Measurements from ENCODE around the gene PLCXD1.

The PLCXD1 gene

GRCh38 chrX:333611-334311 lies 52.6 kb downstream of the PLCXD1 start:
- no peak for DNase-seq

- DNase-seq: no peak
Measured at GRCh38 chrX:334331-334891, 53.2 kb downstream of the PLCXD1 start.

GRCh38 chrX:334971-335757 lies 54.0 kb downstream of the PLCXD1 start:
- DNase-seq: no peak

DNA sequence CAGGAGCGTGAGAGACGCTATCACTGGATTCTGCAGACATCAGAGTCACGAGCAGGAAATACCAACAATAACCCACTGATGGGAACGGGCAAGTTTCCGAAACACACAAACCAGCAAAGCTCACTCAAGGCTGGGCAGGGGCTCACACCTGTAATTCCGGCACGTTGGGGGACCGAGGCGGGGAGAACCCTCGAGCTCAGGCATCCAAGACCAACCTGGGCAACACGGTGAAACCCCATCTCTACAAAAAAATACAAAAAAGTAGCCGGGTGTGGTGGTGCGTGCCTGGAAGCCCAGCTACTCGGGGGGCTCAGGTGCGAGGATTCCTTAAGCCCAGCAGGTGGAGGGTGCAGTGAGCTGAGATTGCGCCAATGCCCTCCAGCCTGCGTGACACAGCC lies 54.6 kb downstream of the PLCXD1 start:
- no peak for DNase-seq

DNA sequence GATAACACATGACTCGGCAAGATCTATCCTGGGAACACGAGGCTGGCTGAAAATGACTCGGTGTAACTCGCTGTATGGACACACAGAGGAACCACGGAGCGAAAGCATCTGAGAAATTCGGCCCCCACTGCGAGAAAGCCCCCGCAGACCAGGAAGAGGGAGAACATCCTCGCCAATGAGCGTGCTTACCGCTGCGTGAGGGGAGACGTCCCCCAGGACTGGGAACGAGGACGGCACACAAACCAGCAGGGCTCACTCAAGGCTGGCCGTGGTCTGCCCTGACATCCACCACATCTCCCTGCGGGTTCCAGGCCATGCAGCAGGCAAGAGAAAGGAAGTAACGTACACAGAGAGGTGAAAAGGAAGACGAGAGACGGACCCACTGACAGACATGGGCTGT lies 55.0 kb downstream of the PLCXD1 start:
- no peak for DNase-seq

GRCh38 chrX:337331-337831 lies 56.2 kb downstream of the PLCXD1 start:
- DNase-seq: no peak

DNA sequence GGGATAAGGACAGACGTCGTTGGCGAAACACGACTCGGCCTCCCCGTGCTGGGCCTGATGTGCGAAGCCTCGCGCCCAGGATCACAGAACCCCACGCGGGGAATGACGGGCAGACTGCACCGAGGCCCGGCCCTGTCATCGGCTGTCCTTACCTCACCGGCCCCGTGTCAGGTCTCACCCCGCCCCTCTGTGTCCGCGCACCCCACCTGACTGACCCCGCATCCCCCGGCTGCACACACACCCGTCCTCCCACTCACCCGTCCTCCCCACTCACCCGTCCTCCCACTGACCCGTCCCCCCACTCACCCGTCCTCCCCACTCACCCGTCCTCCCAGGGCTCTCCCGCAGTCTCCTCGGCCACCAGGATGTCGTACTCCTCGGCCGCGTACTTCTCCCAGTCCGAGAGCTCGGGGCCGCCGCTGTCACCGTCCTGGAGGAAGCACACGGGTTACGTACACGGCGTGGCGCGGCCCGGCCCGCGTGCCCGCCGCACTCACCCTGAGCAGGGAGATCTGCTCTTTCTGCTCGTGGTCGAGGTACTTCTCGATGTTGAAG lies 57.2 kb downstream of the PLCXD1 start:
- DNase-seq: no peak

DNA sequence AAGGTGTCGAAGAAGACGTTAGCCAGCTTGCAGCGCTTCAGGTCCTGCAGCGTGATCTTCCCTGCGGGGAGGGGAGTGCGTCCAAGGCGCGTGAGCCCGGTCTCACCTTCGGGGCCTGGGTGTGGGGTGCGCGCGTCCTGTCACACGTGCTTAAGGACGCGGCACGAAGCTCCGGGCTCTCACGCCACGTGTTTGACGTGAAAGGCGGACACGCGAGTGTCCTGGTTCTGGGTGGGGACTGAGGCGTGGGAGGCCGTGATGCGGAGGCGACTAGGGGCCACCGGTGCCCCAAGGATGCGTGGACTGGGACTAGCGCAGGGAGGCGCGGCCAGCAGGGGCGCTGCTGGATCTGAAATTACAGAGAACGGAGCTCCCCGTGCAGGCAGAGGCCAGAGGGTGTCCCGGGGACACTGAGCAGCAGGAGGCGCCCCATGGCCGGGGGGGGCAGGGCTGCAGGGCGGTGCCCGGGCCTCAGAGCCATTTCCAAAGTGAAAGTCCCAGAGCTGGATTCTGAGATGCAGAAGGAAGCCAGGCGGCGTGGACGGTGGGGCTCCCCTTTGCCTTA lies 57.7 kb downstream of the PLCXD1 start:
- no peak for DNase-seq

- DNase-seq: no peak
Measured at GRCh38 chrX:340121-340520, 58.9 kb downstream of the PLCXD1 start.

DNA sequence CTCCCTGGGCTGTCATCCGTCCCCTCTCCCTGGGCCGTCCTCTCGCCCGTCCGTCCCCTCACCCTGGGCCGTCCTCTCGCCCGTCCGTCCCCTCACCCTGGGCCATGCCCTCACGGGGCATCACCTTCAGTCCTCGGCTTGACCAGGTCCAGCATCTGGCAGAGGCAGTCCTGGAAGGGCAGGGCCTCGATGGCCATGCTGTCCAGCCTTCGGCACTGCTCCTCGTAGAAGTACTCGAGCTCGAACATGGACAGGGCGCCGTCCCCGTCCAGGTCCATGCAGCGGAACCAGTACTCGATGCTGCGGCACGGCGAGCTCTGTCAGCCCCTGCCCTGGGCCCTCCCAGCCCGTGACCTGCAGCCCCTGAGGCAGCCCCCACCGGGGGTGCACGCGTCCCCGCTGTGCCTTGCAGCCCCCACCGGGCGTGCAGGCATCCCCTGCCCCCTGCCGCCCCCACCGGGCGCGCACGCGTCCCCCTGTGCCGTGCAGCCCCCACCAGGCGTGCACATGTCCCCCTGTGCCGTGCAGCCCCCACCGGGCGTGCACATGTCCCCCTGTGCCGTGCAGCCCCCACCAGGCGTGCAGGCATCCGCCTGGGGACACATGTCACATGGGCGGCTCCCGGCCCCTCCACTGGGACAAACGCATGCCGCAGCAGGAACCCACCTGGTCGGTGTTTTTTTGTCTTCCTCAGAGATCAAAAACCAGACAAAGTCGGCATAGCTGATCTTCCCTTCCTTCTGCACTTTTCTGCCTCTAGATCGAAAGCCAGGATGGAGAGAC lies 59.7 kb downstream of the PLCXD1 start:
- DNase-seq: no peak

DNA sequence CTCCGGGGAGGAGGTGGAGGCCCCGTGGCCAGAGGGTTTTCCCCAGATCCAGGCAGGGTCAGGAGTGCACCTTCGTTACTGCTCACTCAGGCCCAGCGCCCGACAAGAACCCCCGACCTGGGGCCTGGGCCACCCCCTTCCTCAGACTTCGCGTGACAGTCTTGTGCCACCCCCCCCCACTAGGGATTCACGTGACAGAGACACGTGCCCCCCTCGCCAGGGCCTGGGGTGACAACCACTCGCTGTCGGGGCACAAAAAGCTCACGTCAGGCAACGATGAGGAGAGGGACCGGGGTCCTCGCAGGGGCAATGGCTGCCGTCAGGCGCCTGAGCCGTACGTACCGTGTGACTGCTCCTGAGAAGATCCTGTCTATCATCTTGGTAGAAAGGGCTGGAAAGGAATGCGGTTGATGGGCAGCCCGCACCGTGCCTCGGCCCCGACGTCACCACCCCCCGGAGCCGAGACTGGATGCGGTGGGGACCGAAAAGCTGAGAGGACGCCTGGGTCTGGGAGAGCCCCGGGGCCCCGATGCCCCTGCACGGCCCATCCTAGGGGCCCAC lies 60.4 kb downstream of the PLCXD1 start:
- no peak for DNase-seq

GRCh38 chrX:344371-344901 lies 63.3 kb downstream of the PLCXD1 start:
- no peak for DNase-seq

- DNase-seq: no peak
Measured at GRCh38 chrX:345020-345925, 64.1 kb downstream of the PLCXD1 start.

DNA sequence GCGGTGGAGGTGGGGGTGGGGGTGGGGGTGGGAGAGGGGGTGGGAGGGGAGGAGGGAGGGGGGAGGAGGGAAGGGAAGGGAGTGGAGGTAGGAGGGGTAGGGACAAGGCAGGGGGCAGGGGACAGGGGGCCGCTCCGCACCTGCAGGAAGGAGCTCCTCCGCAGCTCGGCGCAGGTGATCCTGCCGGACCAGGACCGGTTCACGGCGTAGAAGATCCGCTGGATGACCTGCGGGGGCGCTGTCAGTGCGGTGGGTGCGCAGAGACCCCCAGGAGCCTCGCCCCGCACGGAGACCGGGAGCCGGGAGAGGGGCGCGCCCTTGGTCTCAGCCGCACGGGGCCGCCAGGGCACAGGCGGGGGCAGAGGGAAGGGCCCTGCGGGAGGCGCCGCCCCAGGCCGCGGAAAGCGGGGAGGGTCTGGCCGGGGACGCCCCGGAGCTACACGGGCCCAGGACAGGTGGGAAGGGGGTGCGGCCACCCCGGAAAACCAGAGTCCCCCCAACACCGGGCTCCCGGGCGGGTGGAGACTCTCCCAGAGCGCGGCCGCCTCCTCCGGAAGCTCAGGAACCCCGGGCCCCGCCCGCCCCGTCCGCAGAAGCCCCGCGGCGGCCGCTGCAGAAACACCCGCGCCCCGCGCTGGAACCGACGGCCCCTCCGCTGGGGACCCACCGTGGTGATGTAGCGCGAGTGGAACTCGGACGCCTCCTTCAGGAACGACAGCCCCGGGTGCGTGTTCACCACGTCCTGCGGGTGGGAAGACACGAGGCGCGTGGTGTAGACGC lies 65.0 kb downstream of the PLCXD1 start:
- DNase-seq: no peak

DNA sequence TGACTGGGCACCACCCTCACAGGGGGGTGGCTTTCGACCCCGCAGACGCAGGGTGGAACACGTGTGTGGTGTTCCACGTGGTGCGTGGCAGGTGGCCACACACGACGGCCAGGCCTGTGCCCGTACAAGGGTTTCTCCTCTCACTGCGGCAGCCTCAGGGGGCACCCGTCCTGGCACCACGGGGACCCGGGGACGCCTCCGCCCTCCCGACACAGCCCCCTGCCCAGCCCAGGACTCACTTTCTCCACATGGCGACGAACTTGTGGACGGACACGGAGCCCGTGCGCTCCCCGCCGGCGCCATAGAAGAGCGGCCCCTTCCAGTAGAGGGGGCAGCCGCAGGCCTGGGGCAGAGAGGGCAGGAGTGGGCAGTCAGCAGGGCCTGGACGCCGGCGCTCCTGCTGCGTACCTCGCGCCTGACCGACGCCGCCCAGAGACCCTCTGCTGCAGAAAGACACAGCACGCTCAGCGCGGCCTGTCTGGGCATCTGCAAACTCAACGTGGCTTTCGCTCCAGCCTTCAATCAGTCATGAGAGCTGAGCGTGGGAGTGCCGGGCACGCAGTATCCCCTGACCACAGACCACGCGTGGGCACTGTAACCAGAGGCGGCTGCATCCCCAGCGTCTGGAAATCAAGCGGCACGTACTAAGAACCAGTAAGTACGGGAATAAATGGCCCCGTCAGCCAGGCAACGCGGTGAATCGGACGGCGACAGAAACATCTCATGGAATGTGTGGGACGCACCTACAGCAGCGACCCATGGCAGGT lies 66.4 kb downstream of the PLCXD1 start:
- no peak for DNase-seq

GRCh38 chrX:348461-349117 lies 67.4 kb downstream of the PLCXD1 start:
- no peak for DNase-seq

GRCh38 chrX:349196-349595 lies 68.0 kb downstream of the PLCXD1 start:
- peak in 33 of 51 donors; percentile 0 to 78 (median 39) for DNase-seq
